Loucy (cell line): ENCODE data around the gene ZNF385D.

Experiments
- H2AFZ ChIP-seq: fragments of 200-600 bp; sonication (generic); 2 replicates; pipeline ENCODE4 v1.6.0; 2016; ENCODE audit warnings: antibody characterized with exemption, mild to moderate bottlenecking, low read length, moderate library complexity
- H3F3A ChIP-seq: fragments of 200-600 bp; 2 replicates; pipeline ENCODE4 v1.6.0; 2016; ENCODE audit warnings: antibody characterized with exemption, low read depth, mild to moderate bottlenecking
- H3K27me3 ChIP-seq: fragments of 200-600 bp; sonication (generic); 2 replicates; pipeline ENCODE4 v1.6.1; 2014; ENCODE audit warnings: low read length, mild to moderate bottlenecking; ENCODE audit not compliant: insufficient read depth, poor library complexity, severe bottlenecking
- H3K36me3 ChIP-seq: fragments of 200-600 bp; sonication (generic); 2 replicates; pipeline ENCODE4 v1.6.1; 2016; ENCODE audit warnings: low read length; ENCODE audit not compliant: insufficient read depth
- H3K4me1 ChIP-seq: fragments of 200-600 bp; sonication (generic); 2 replicates; pipeline ENCODE4 v1.5.1; 2014; ENCODE audit warnings: low read length, mild to moderate bottlenecking; ENCODE audit not compliant: insufficient read depth, poor library complexity, severe bottlenecking
- H3K4me2 ChIP-seq: fragments of 200-600 bp; sonication (generic); 2 replicates; pipeline ENCODE4 v1.6.0; 2014; ENCODE audit warnings: antibody characterized with exemption, low read length, low read depth, mild to moderate bottlenecking; ENCODE audit not compliant: poor library complexity, severe bottlenecking
- H3K4me3 ChIP-seq: fragments of 200-600 bp; sonication (generic); 2 replicates; pipeline ENCODE4 v1.5.1; 2014; ENCODE audit warnings: low read length, mild to moderate bottlenecking, mixed read lengths; ENCODE audit not compliant: poor library complexity, severe bottlenecking
- H3K79me2 ChIP-seq: fragments of 200-600 bp; sonication (generic); 2 replicates; pipeline ENCODE4 v1.6.1; 2014; ENCODE audit warnings: low read length; ENCODE audit not compliant: insufficient read depth
- H3K9ac ChIP-seq: fragments of 200-600 bp; sonication (generic); 2 replicates; pipeline ENCODE4 v1.6.0; 2014; ENCODE audit warnings: mild to moderate bottlenecking, low read depth, low read length, moderate library complexity; ENCODE audit not compliant: poor library complexity, severe bottlenecking
- H3K9me2 ChIP-seq: fragments of 200-600 bp; sonication (generic); replicated peaks from 2 replicates; pipeline ENCODE4 v1.6.1; 2016; ENCODE audit warnings: low read depth, low read length, mixed read lengths
- H3K9me3 ChIP-seq: fragments of 200-600 bp; sonication (generic); 2 replicates; pipeline ENCODE4 v1.6.1; 2014; ENCODE audit warnings: mild to moderate bottlenecking, antibody characterized with exemption, low read length, low read depth; ENCODE audit not compliant: insufficient read depth
- H4K20me1 ChIP-seq: fragments of 200-600 bp; sonication (generic); 2 replicates; pipeline ENCODE4 v1.6.0; 2014; ENCODE audit warnings: antibody characterized with exemption, low read length, mild to moderate bottlenecking; ENCODE audit not compliant: insufficient read depth, poor library complexity, severe bottlenecking
- EZH2phosphoT487 ChIP-seq: fragments of 200-600 bp; IDR thresholded peaks from 2 replicates; pipeline ENCODE4 v1.6.1; 2018; ENCODE audit warnings: antibody characterized with exemption, mild to moderate bottlenecking, moderate library complexity, borderline replicate concordance
- TF ChIP-seq, protein P1 (sequence below): fragments of 200-600 bp; sonication (generic); conservative IDR thresholded peaks from 2 replicates; pipeline ENCODE4 v1.5.1; 2014; ENCODE audit warnings: mild to moderate bottlenecking, antibody characterized with exemption, low read length

ZNF385D gene

GRCh38 chr3:21618695-21619094 lies 132.3 kb downstream of the ZNF385D start:
- Histone ChIP-seq H3K79me2 (no peaks in the 10 kb centered on the region), H3K9me3 (no peaks in the 10 kb centered on the region), H3K36me3 (no peaks in the 10 kb centered on the region), H2AFZ (no peak overlapping the region), H3K9ac (no peak overlapping the region), H3K4me2 (no peak overlapping the region), H3K4me1 (no peaks in the 10 kb centered on the region), H4K20me1 (no peaks in the 10 kb centered on the region), H3F3A (no peaks in the 10 kb centered on the region), H3K4me3 (no peak overlapping the region), H3K27me3 (no peaks in the 10 kb centered on the region), H3K9me2 (no peaks in the 10 kb centered on the region)
- TF ChIP-seq, protein P1, sequence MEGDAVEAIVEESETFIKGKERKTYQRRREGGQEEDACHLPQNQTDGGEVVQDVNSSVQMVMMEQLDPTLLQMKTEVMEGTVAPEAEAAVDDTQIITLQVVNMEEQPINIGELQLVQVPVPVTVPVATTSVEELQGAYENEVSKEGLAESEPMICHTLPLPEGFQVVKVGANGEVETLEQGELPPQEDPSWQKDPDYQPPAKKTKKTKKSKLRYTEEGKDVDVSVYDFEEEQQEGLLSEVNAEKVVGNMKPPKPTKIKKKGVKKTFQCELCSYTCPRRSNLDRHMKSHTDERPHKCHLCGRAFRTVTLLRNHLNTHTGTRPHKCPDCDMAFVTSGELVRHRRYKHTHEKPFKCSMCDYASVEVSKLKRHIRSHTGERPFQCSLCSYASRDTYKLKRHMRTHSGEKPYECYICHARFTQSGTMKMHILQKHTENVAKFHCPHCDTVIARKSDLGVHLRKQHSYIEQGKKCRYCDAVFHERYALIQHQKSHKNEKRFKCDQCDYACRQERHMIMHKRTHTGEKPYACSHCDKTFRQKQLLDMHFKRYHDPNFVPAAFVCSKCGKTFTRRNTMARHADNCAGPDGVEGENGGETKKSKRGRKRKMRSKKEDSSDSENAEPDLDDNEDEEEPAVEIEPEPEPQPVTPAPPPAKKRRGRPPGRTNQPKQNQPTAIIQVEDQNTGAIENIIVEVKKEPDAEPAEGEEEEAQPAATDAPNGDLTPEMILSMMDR = no peak
- no peak for TF ChIP-seq EZH2phosphoT487

DNA sequence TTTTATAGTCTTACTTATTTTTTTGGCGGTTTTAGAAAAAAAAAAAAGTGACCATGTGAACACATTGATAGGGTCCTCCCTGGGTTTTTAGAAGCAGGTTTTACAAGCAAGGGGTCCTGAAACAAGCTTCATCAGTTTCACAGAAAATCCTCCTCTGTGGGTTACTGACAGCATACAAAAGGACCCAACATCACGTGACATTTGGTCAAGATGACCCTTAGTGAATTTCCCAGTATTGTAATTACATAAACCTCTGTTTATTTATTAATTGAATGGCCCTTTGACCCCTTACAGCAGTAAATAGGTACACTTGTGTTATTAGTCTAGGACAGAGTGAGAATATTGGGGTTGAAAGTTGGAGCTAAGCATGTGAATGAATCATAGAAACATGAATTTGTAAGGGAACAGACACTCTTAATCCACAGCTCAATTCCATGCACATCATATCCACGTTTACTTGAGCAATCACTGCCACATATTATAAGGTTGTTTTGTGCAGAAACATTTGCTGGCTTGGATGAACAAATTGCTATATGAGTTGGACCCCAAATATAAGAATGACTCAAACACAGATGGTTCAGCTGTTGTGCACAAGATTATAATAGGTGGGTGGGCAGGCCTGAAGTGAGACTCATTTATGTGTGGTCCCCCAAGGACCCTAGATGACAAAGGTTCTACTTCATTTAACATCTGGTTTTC lies 137.5 kb downstream of the ZNF385D start:
- no peaks in the 10 kb centered on the region for H3K9me2 ChIP-seq
- no peak overlapping the region for H3K4me3 ChIP-seq
- H3K4me2 ChIP-seq = no peak overlapping the region
- H3K79me2 ChIP-seq = no peaks in the 10 kb centered on the region
- H2AFZ ChIP-seq = no peak overlapping the region
- H3K9ac ChIP-seq = no peak overlapping the region
- H3K36me3 ChIP-seq = no peaks in the 10 kb centered on the region
- H3F3A ChIP-seq = no peaks in the 10 kb centered on the region
- no peaks in the 10 kb centered on the region for H3K9me3 ChIP-seq
- TF ChIP-seq EZH2phosphoT487 = no peak
- TF ChIP-seq, protein P1 = no peak
- no peaks in the 10 kb centered on the region for H4K20me1 ChIP-seq
- H3K27me3 ChIP-seq = no peaks in the 10 kb centered on the region
- H3K4me1 ChIP-seq = no peaks in the 10 kb centered on the region

- Histone ChIP-seq H3K79me2 (no peaks in the 10 kb centered on the region), H3K36me3 (no peaks in the 10 kb centered on the region)
- TF ChIP-seq, protein P1 = no peak
- TF ChIP-seq EZH2phosphoT487 = no peak
Observed at GRCh38 chr3:21601178-21601577, 149.8 kb downstream of the ZNF385D start.

More at GRCh38 chr3:21601178-21601577, 149.8 kb downstream of the ZNF385D start:
- Histone ChIP-seq H3K9me3 (no peaks in the 10 kb centered on the region), H3K27me3 (no peaks in the 10 kb centered on the region), H3K4me1 (no peaks in the 10 kb centered on the region), H3K4me2 (no peak overlapping the region), H2AFZ (no peak overlapping the region), H3K4me3 (no peak overlapping the region), H4K20me1 (no peaks in the 10 kb centered on the region), H3K9ac (no peak overlapping the region), H3K9me2 (no peaks in the 10 kb centered on the region), H3F3A (no peaks in the 10 kb centered on the region)
